ENCODE measurements around the gene TSPYL1.

DNA sequence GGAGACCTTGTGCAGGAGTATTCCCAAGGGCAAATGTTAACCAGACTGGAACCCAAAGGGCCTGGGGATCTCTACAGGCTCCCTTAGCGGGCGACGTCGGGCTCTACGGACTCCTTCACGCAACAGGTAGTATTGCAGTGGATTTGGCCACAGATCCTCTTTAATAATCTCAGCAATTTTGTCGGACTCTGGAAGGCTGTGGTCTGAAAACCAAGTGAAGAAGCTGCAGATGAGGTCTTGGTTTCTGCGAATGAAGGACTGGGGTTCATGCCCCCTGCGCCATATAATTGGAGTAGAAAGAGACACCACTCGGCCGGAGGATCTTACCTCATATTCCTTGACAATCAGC lies 1.3 kb downstream of the TSPYL1 start:
- TF ChIP-seq POLR2A (IDR thresholded peaks at IDR 0.05; ENCODE audit: low read length), result no peak
- TF ChIP-seq GATA1 (IDR thresholded peaks at IDR 0.05; ENCODE audit: low read depth, low read length), result no peak

Measured in erythroblast (primary cell).